GM10266 (cell line): ENCODE results near the gene PTRH2.

Source experiments
- DNase-seq: peaks from one replicate; pipeline ENCODE4 v3.0.0; 2012; ENCODE audit errors: extremely low spot score
- CTCF ChIP-seq: IDR thresholded peaks from 2 replicates; pipeline ENCODE4 v1.5.1; 2012; ENCODE audit warnings: mild to moderate bottlenecking, low read depth; ENCODE audit not compliant: control insufficient read depth, insufficient read depth; ENCODE audit errors: missing control alignments

The PTRH2 gene

DNA sequence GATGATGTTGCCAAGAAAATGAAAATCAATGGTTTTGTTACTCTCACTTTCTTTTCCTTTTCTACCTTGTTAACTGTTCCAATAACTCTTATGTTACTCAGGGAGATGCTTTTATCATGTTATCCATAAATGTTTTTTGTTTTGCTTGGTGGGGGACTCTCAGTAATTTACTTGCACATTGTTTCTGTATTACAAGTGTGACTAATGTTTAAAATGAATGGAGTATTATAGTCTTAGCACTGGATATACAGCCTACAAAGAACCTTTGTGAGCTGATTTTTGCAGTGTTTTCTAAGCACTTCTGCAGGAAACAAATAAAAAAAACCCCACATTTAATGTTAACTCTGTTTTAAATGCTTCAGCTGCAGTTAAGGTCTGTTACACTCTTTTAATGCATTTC, 12.3 kb upstream of the PTRH2 start:
- DNase-seq, result no peak
- no peak for TF ChIP-seq CTCF

- TF ChIP-seq CTCF, result no peak
- no peak for DNase-seq
These were observed 9.2 kb upstream of the PTRH2 start for GRCh38 chr17:59716427-59716826.

DNA sequence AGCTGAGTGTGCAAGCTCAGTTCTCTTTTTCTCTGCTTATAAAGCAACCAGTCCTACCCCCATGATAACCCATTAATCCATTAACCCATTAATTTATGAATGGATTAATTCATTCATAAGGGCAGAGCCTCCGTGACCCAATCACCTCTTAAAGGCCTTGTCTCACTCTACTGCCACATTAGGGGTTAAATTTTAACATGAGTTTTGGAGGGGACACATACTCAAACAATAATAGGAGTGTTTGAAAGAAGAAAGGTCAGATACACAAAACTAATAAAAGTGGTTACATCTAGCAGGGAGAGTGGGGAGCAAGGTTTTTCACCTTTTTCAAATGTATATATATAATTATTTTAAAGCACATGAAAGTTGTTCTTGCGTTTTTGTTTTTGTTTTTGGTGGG, 7.0 kb upstream of the PTRH2 start:
- no peak for DNase-seq

GRCh38 chr17:59712862-59713261, 5.6 kb upstream of the PTRH2 start:
- TF ChIP-seq CTCF, result no peak
- DNase-seq, result no peak

More for the DNA sequence above, 7.0 kb upstream of the PTRH2 start:
- no peak for TF ChIP-seq CTCF

GRCh38 chr17:59711936-59712335, 4.7 kb upstream of the PTRH2 start:
- no peak for DNase-seq
- TF ChIP-seq CTCF, result no peak

GRCh38 chr17:59707971-59708430, 771 bp upstream of the PTRH2 start:
- TF ChIP-seq CTCF, result no peak
- no peak for DNase-seq

DNA sequence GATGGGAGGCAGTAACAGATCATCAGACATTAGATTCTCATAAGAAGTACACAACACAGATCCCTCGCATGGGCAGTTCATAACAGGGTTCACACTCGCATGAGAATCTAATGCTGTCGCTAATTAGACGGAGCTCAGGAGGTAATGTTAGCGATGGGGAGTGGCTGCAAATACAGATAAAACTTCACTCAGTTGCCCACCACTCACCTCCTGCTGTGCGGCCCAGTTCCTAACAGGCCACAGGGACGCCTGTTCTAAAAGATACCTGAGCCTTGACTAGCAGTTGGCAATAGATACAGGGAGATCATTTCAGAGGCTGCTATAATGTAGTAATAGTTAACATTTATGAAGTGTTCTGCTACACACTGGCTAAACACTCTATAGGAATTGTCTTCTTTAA, 4.9 kb downstream of the PTRH2 start:
- TF ChIP-seq CTCF, result no peak
- no peak for DNase-seq
